Spleen (tissue), 11 donors: ENCODE measurements around the gene AAK1. TPM values are rescaled to one million over a fixed set of nuclear protein-coding genes. Genes with fewer than 3 reads are reported as not detected.
"Not testable (repeated sequence)": the region's sequence is repeated elsewhere in the genome, so short reads cannot be mapped to it uniquely, and the experiment has no call there.

Source experiments
- DNase-seq: peaks from one replicate; pipeline ENCODE4 v3.0.0-alpha.2; 2020
- H3K27ac ChIP-seq, 8 donors: fragments of 200-600 bp; sonication (generic) in 7 of 8; 1 replicate in 4 of 8; 2 replicates in 4 of 8; pipeline versions ENCODE4 v1.5.0 to v1.8.0; 2016 to 2021; ENCODE audit warnings: inconsistent platforms in 4 of 8, mild to moderate bottlenecking in 4 of 8, moderate library complexity in 1 of 8
- H3K27me3 ChIP-seq, 7 donors: fragments of 200-600 bp; sonication (generic) in 6 of 7; replicated peaks in 1 of 7; 1 replicate in 4 of 7; 2 replicates in 3 of 7; pipeline versions ENCODE4 v1.5.0 to v1.8.0; 2016 to 2021; ENCODE audit warnings: inconsistent platforms in 3 of 7, mild to moderate bottlenecking in 1 of 7
- H3K36me3 ChIP-seq, 6 donors: fragments of 200-600 bp; sonication (generic) in 5 of 6; 1 replicate in 4 of 6; 2 replicates in 2 of 6; pipeline versions ENCODE4 v1.5.0 to v1.8.0; 2016 to 2021; ENCODE audit warnings: inconsistent platforms in 2 of 6
- H3K4me1 ChIP-seq, 6 donors: fragments of 200-600 bp; sonication (generic) in 5 of 6; 1 replicate in 3 of 6; 2 replicates in 3 of 6; pipeline versions ENCODE4 v1.5.0 to v1.8.0; 2016 to 2021; ENCODE audit warnings: inconsistent platforms in 3 of 6
- H3K4me3 ChIP-seq, 8 donors: fragments of 200-600 bp; sonication (generic) in 7 of 8; 1 replicate in 4 of 8; 2 replicates in 4 of 8; pipeline versions ENCODE4 v1.5.0 to v1.8.0; 2016 to 2021; ENCODE audit warnings: inconsistent platforms in 4 of 8, mild to moderate bottlenecking in 4 of 8, moderate library complexity in 2 of 8
- H3K9me3 ChIP-seq, 8 donors: fragments of 200-600 bp; sonication (generic) in 7 of 8; 1 replicate in 4 of 8; 2 replicates in 4 of 8; pipeline versions ENCODE4 v1.5.0 to v1.8.0; 2016 to 2021; ENCODE audit warnings: inconsistent platforms in 4 of 8
- CTCF ChIP-seq, 11 experiments: fragments of 200-600 bp in 7 of 11; fragments of 450-650 bp in 4 of 11; sonication (generic) in 4 of 11; IDR thresholded peaks in 8 of 11; conservative IDR thresholded peaks in 3 of 11; 1 replicate in 7 of 11; 2 replicates in 4 of 11; pipeline versions ENCODE4 v1.4.0 to v1.8.0; 2016 to 2021; ENCODE audit warnings: antibody characterized with exemption in 11 of 11, inconsistent platforms in 4 of 11, mild to moderate bottlenecking in 1 of 11
- POLR2A ChIP-seq, 3 donors: fragments of 450-650 bp; IDR thresholded peaks; one replicate each; pipeline ENCODE4 v1.5.1; 2017; ENCODE audit warnings: antibody characterized with exemption in 3 of 3, mild to moderate bottlenecking in 1 of 3
- POLR2AphosphoS5 ChIP-seq, 3 donors: sonication (generic); formaldehyde crosslinking; IDR thresholded peaks; one replicate each; pipeline ENCODE4 v1.5.1; 2017; ENCODE audit warnings: antibody characterized with exemption in 3 of 3
- WGBS, 5 donors: extraction: QIAGEN DNeasy Blood & Tissue Kit in 3 of 5; methylation state at CpG; one replicate each; pipeline versions ENCODE4 v1.1.5 to v1.1.7; 2013 to 2018; 5-methylcytosine and 5-hydroxymethylcytosine counted together
- intact Hi-C: fragments of 100-400 bp; cut with DNase I; formaldehyde crosslinking; loops from one replicate; pipeline ENCODE4 v1.15.0; 2023; ENCODE audit warnings: low total_unique reads
- polyA plus RNA-seq, 3 donors: library from polyadenylated mRNA; stranded (reverse); fragments of 200-250 nt; gene quantifications; one replicate each; pipeline ENCODE4 v1.2.1, GENCODE V29; 2013
- total RNA-seq, 7 donors: library from RNA; depleted of rRNA in 3 of 7; stranded (reverse); fragments of >200 nt in 3 of 7; fragmentation: NEBNext Ultra II Directional in 4 of 7; extraction: Animal tissue kit (Norgen Biotek cat#: 25700) in 4 of 7; gene quantifications; one replicate each; pipeline versions ENCODE4 v1.1.0 to v1.2.1, GENCODE V29; 2016 to 2021
- donor health status: healthy with polysubstance abuse.
- donor health status: DM: no; HTN: no; CAD: no; lungs with moderate emphysema.
- donor health status: DM: no; HTN: no; CAD: no.
- donor health status: Bipolar disorder and iron deficiency.
- donor health status: healthy.
- donor health status: DM: no; HTN: no; CAD: no.
- donor health status: DM: yes; HTN: yes; CAD: no.

Gene AAK1
- total and polyA plus RNA-seq, 10 donors = 8.3 to 95.1 (median 69.1) TPM

GRCh38 chr2:69449906-69450305, 193.6 kb downstream of the AAK1 start:
- Histone ChIP-seq H3K36me3 (no peaks in the 10 kb centered on the region), H3K27me3 (no peaks in the 10 kb centered on the region), H3K27ac (no peak overlapping the region), H3K9me3 (no peaks in the 10 kb centered on the region), H3K4me3 (no peak overlapping the region), H3K4me1 (no peaks in the 10 kb centered on the region)
- no peak for DNase-seq
- intact Hi-C loops = no loop called here
- no peak for TF ChIP-seq CTCF (IDR thresholded peaks at IDR 0.05 in 8 of 11, conservative IDR thresholded peaks at IDR 0.05 in 3 of 11)
- TF ChIP-seq POLR2AphosphoS5 (IDR thresholded peaks at IDR 0.05) = no peak
- no peak for TF ChIP-seq POLR2A (IDR thresholded peaks at IDR 0.05)
- 83 to 98% (median 92%) methylated on average over 5 of the region's 5 CpGs for WGBS, 5 donors

- H3K4me3 ChIP-seq, DNase-seq, H3K36me3 ChIP-seq, intact Hi-C loops, H3K9me3 ChIP-seq, H3K27ac ChIP-seq, H3K4me1 ChIP-seq, H3K27me3 ChIP-seq: not testable (repeated sequence)
- WGBS, 5 donors = 84 to 98% (median 90%) methylated on average over 3 of the region's 3 CpGs
Measured at GRCh38 chr2:69443673-69444072, 199.9 kb downstream of the AAK1 start.

- not testable (repeated sequence) for H3K27ac ChIP-seq, H3K36me3 ChIP-seq, DNase-seq, H3K9me3 ChIP-seq, H3K27me3 ChIP-seq, H3K4me3 ChIP-seq
- 97 to 100% (median 100%) methylated on average over 2 of the region's 2 CpGs for WGBS, 5 donors
- H3K4me1 ChIP-seq = peaks cover 3 to 34% (median 29%) of the 10 kb centered on the region in 6 donors
- intact Hi-C loops = loop anchor here (10.0 kb wide), 1 partner anchor 275 kb away; no protein-coding TSS in a partner anchor
Measured at GRCh38 chr2:69439499-69439898, 204.0 kb downstream of the AAK1 start.

- H3K4me1 ChIP-seq = peaks cover 3 to 41% (median 33%) of the 10 kb centered on the region in 6 donors
- H3K9me3 ChIP-seq = peaks cover 0 to 7% (median 0%) of the 10 kb centered on the region in 8 donors
- H3K4me3 ChIP-seq = no peak overlapping the region
- no peak for TF ChIP-seq POLR2AphosphoS5 (IDR thresholded peaks at IDR 0.05)
- no peak for TF ChIP-seq POLR2A (IDR thresholded peaks at IDR 0.05)
- WGBS, 5 donors = 93 to 99% (median 97%) methylated on average over 6 of the region's 6 CpGs
- intact Hi-C loops = loop anchor here (10.0 kb wide), 1 partner anchor 276 kb away; no protein-coding TSS in a partner anchor
- no peak for DNase-seq
- H3K36me3 ChIP-seq = no peaks in the 10 kb centered on the region
- H3K27ac ChIP-seq = peak overlapping the region in 5 of 8 donors; percentile 84 to 97 (median 96)
- no peaks in the 10 kb centered on the region for H3K27me3 ChIP-seq
Measured at GRCh38 chr2:69438580-69438979, 205.0 kb downstream of the AAK1 start.

- H3K27me3 ChIP-seq = no peaks in the 10 kb centered on the region
- WGBS, 5 donors = 56 to 82% (median 72%) methylated on average over 7 of the region's 7 CpGs
- H3K4me1 ChIP-seq = peaks cover 3 to 49% (median 33%) of the 10 kb centered on the region in 6 donors
- DNase-seq = no peak
- intact Hi-C loops = loop anchor here (10.0 kb wide), 1 partner anchor 277 kb away; no protein-coding TSS in a partner anchor
- no peak for TF ChIP-seq CTCF (IDR thresholded peaks at IDR 0.05 in 8 of 11, conservative IDR thresholded peaks at IDR 0.05 in 3 of 11)
- TF ChIP-seq POLR2A (IDR thresholded peaks at IDR 0.05) = no peak
- TF ChIP-seq POLR2AphosphoS5 (IDR thresholded peaks at IDR 0.05) = no peak
- peak overlapping the region; percentile 52 to 87 (median 74) for H3K4me3 ChIP-seq
- peak overlapping the region; percentile 84 to 99 (median 96) for H3K27ac ChIP-seq
- H3K9me3 ChIP-seq = peaks cover 0 to 7% (median 0%) of the 10 kb centered on the region in 8 donors
- H3K36me3 ChIP-seq = no peaks in the 10 kb centered on the region
Measured at GRCh38 chr2:69437751-69438154, 205.8 kb downstream of the AAK1 start.
